Progenitor cell of endocrine pancreas (in vitro differentiated cells): ENCODE measurements around the gene IL6R. TPM values are rescaled to one million over a fixed set of nuclear protein-coding genes. Genes with fewer than 3 reads are reported as not detected.

Source experiments
- DNase-seq: peaks from one replicate; pipeline ENCODE4 v3.0.0; 2021; ENCODE audit warnings: low spot score; ENCODE audit not compliant: unreplicated experiment
- H3K27ac Mint-ChIP-seq: 2 replicates; pipeline ENCODE4 v1.8.0; 2021; ENCODE audit warnings: mild to moderate bottlenecking, moderate library complexity, mixed read lengths
- H3K27me3 Mint-ChIP-seq: 2 replicates; pipeline ENCODE4 v1.8.0; 2021; ENCODE audit warnings: mixed read lengths
- H3K36me3 Mint-ChIP-seq: 2 replicates; pipeline ENCODE4 v1.8.0; 2022; ENCODE audit warnings: mixed read lengths; ENCODE audit not compliant: insufficient read depth
- H3K4me1 Mint-ChIP-seq: 2 replicates; pipeline ENCODE4 v1.8.0; 2021; ENCODE audit warnings: low read depth, mixed read lengths
- H3K4me3 Mint-ChIP-seq: 2 replicates; pipeline ENCODE4 v1.8.0; 2021; ENCODE audit warnings: low read depth, mild to moderate bottlenecking, moderate library complexity, mixed read lengths
- H3K9me3 Mint-ChIP-seq: 2 replicates; pipeline ENCODE4 v1.8.0; 2021; ENCODE audit warnings: low read depth, mixed read lengths
- CTCF ChIP-seq: fragments of 200-600 bp; sonication (generic); IDR thresholded peaks from one replicate; pipeline ENCODE4 v1.5.0; 2021; ENCODE audit warnings: antibody characterized with exemption, mild to moderate bottlenecking; ENCODE audit not compliant: unreplicated experiment
- total RNA-seq: library from RNA; stranded (reverse); gene quantifications from 2 replicates; pipeline ENCODE4 v1.2.1, GENCODE V29; 2021

The IL6R gene
- total RNA-seq, 1 donor from 2014 or later = 3.1 TPM

GRCh38 chr1:154503898-154504297 is 98.8 kb downstream of the IL6R start:
- Mint-ChIP-seq H3K27me3 (peaks cover 82% of the 10 kb centered on the region), H3K36me3 (no peaks in the 10 kb centered on the region), H3K9me3 (no peaks in the 10 kb centered on the region), H3K4me1 (peaks cover 1% of the 10 kb centered on the region), H3K27ac (no peak overlapping the region), H3K4me3 (no peak overlapping the region)
- TF ChIP-seq CTCF = no peak
- no peak for DNase-seq

- H3K9me3 Mint-ChIP-seq = no peaks in the 10 kb centered on the region
- no peaks in the 10 kb centered on the region for H3K4me1 Mint-ChIP-seq
- peaks cover 42% of the 10 kb centered on the region for H3K27me3 Mint-ChIP-seq
- DNase-seq = no peak
- no peak overlapping the region for H3K27ac Mint-ChIP-seq
- no peak overlapping the region for H3K4me3 Mint-ChIP-seq
- H3K36me3 Mint-ChIP-seq = no peaks in the 10 kb centered on the region
- TF ChIP-seq CTCF = no peak
These were observed 107.6 kb downstream of the IL6R start for GRCh38 chr1:154512760-154513159.

- Mint-ChIP-seq H3K27ac (no peak overlapping the region), H3K36me3 (no peaks in the 10 kb centered on the region), H3K27me3 (peaks cover 33% of the 10 kb centered on the region), H3K4me1 (no peaks in the 10 kb centered on the region), H3K9me3 (no peaks in the 10 kb centered on the region), H3K4me3 (no peak overlapping the region)
- no peak for DNase-seq
- TF ChIP-seq CTCF = no peak
These were observed 109.0 kb downstream of the IL6R start for GRCh38 chr1:154514066-154514553.

- Mint-ChIP-seq H3K4me3 (no peak overlapping the region), H3K27ac (no peak overlapping the region), H3K36me3 (no peaks in the 10 kb centered on the region), H3K9me3 (no peaks in the 10 kb centered on the region), H3K27me3 (peaks cover 34% of the 10 kb centered on the region), H3K4me1 (no peaks in the 10 kb centered on the region)
- no peak for TF ChIP-seq CTCF
- DNase-seq = no peak
These were observed 112.5 kb downstream of the IL6R start for GRCh38 chr1:154517661-154518060.

Other genes starting within 250 kb of the IL6R start
- 298 and 304 TPM in 2 replicates for gene TPM3, start 213.2 kb upstream of the IL6R start, total RNA-seq
- gene CFAP141, start 199.0 kb upstream of the IL6R start, total RNA-seq = not detected in 2 replicates
- 263 and 268 TPM in 2 replicates for gene UBAP2L, start 184.4 kb upstream of the IL6R start, total RNA-seq
- gene HAX1, start 132.7 kb upstream of the IL6R start, total RNA-seq = 51.0 and 52.3 TPM in 2 replicates
- gene AQP10, start 84.2 kb upstream of the IL6R start, total RNA-seq = 0.64 and 0.96 TPM in 2 replicates
- 45.9 and 47.4 TPM in 2 replicates for gene ATP8B2, start 79.8 kb upstream of the IL6R start, total RNA-seq
- not detected in 2 replicates for gene TDRD10, start 96.9 kb downstream of the IL6R start, total RNA-seq
- not detected in 2 replicates for gene SHE, start 97.1 kb downstream of the IL6R start, total RNA-seq
- gene UBE2Q1, start 153.3 kb downstream of the IL6R start, total RNA-seq = 77.2 and 88.3 TPM in 2 replicates
- 2.7 and 3.2 TPM in 2 replicates for gene CHRNB2, start 162.4 kb downstream of the IL6R start, total RNA-seq
- gene ADAR, start 202.8 kb downstream of the IL6R start, total RNA-seq = 168 and 179 TPM in 2 replicates